K562 (cell line): ENCODE measurements around the gene MAPKAPK2. TPM values are rescaled to one million over a fixed set of nuclear protein-coding genes. Genes with fewer than 3 reads are reported as not detected.

Source experiments
- BRF1 ChIP-seq: IDR thresholded peaks from 3 replicates; pipeline ENCODE4 v1.6.1; 2011; ENCODE audit warnings: borderline replicate concordance, mild to moderate bottlenecking; ENCODE audit not compliant: insufficient read length; ENCODE audit errors: extremely low read depth
- CHCHD3 ChIP-seq: fragments of 250-450 bp; sonication (Bioruptor Pico); IDR thresholded peaks from 2 replicates; pipeline ENCODE4 v2.1.2; 2022; ENCODE audit warnings: mild to moderate bottlenecking
- HMGXB4 ChIP-seq: sonication (generic); formaldehyde crosslinking; IDR thresholded peaks from 2 replicates; pipeline ENCODE4 v1.8.1; 2023; ENCODE audit warnings: mild to moderate bottlenecking, missing genetic modification reagents
- HOMEZ ChIP-seq: fragments of 250-450 bp; sonication (Bioruptor Pico); IDR thresholded peaks from 2 replicates; pipeline ENCODE4 v1.4.0; 2020; ENCODE audit warnings: mild to moderate bottlenecking, moderate library complexity
- KLF1 ChIP-seq: fragments of 450-650 bp; IDR thresholded peaks from 2 replicates; pipeline ENCODE4 v1.6.1; 2016; ENCODE audit warnings: missing genetic modification characterization, missing compliant biosample characterization
- MCM3 ChIP-seq: fragments of 450-650 bp; IDR thresholded peaks from 2 replicates; pipeline ENCODE4 v1.6.1; 2016
- RAD21 ChIP-seq, 2 experiments: fragments of 250-450 bp in 1 of 2; fragments of 450-650 bp in 1 of 2; sonication (Bioruptor Pico) in 1 of 2; formaldehyde crosslinking in 1 of 2; IDR thresholded peaks in 1 of 2; conservative IDR thresholded peaks in 1 of 2; 2 replicates each; pipeline versions ENCODE4 v1.4.0 to v1.8.0; 2020 to 2022; ENCODE audit warnings: mild to moderate bottlenecking in 2 of 2, moderate library complexity in 1 of 2
- RBM15 ChIP-seq: fragments of 200-400 bp; formaldehyde crosslinking; IDR thresholded peaks from 2 replicates; pipeline ENCODE4 v1.6.1; 2018; ENCODE audit warnings: mild to moderate bottlenecking, low read length, moderate library complexity; ENCODE audit not compliant: insufficient read depth
- SAP30 ChIP-seq: fragments of 200-600 bp; sonication (generic); IDR thresholded peaks from 2 replicates; pipeline ENCODE4 v1.6.1; 2012; ENCODE audit warnings: borderline replicate concordance, low read depth, mild to moderate bottlenecking, moderate library complexity, low read length, control low read depth, inconsistent platforms; ENCODE audit not compliant: insufficient read depth, poor library complexity, severe bottlenecking
- SMAD2 ChIP-seq: fragments of 150-350 bp; IDR thresholded peaks from 2 replicates; pipeline ENCODE4 v1.6.1; 2014; ENCODE audit warnings: low read depth, mild to moderate bottlenecking, low read length
- SNIP1 ChIP-seq: fragments of 450-650 bp; IDR thresholded peaks from 2 replicates; pipeline ENCODE4 v1.7.1; 2017; ENCODE audit warnings: low read depth, mild to moderate bottlenecking
- TCF7L2 ChIP-seq: fragments of 150-350 bp; IDR thresholded peaks from 2 replicates; pipeline ENCODE4 v1.6.1; 2016; ENCODE audit warnings: low read depth, mild to moderate bottlenecking, low read length, moderate library complexity
- ZEB2 ChIP-seq: fragments of 450-650 bp; IDR thresholded peaks from 2 replicates; pipeline ENCODE4 v1.6.1; 2016
- ZFP36 ChIP-seq: fragments of 150-350 bp; IDR thresholded peaks from 2 replicates; pipeline ENCODE4 v1.6.1; 2018; ENCODE audit warnings: low read length, low read depth; ENCODE audit not compliant: partially characterized antibody
- ZNF311 ChIP-seq: fragments of 250-450 bp; sonication (Bioruptor Pico); IDR thresholded peaks from 2 replicates; pipeline ENCODE4 v1.4.0; 2020; ENCODE audit warnings: mild to moderate bottlenecking, moderate library complexity
- ZNF785 ChIP-seq: fragments of 250-450 bp; sonication (Bioruptor Pico); IDR thresholded peaks from 2 replicates; pipeline ENCODE4 v1.4.0; 2020; ENCODE audit warnings: mild to moderate bottlenecking
- ZSCAN32 ChIP-seq: fragments of 450-650 bp; formaldehyde crosslinking; IDR thresholded peaks from 2 replicates; pipeline ENCODE4 v1.4.0; 2020; ENCODE audit warnings: mild to moderate bottlenecking, moderate library complexity
- polyA plus RNA-seq, 8 experiments: library from polyadenylated mRNA; depleted of rRNA in 4 of 8; stranded (reverse) in 5 of 8; unstranded in 3 of 8; fragments of >200 nt; fragmentation: Nextera tagmentation in 2 of 8; fragmentation: Illumina TruSeq in 1 of 8; extraction: Ambion mirVana in 2 of 8; extraction: Trizol in 1 of 8; gene quantifications; 2 replicates each; pipeline versions ENCODE4 v1.2.1 to v1.2.3, GENCODE V29; 2011 to 2014; ENCODE audit warnings: inconsistent platforms in 1 of 8, missing spikeins in 1 of 8
- total RNA-seq, 7 experiments: library from RNA; depleted of rRNA in 6 of 7; stranded (reverse); fragments of >200 nt in 6 of 7; fragmentation: Illumina TruSeq in 2 of 7; extraction: Trizol in 2 of 7; gene quantifications; 2 replicates each; pipeline versions ENCODE4 v1.2.1 to v1.2.3, GENCODE V29; 2011 to 2021; ENCODE audit warnings: low replicate concordance in 1 of 7
- TF ChIP-seq, protein P1 (sequence below): fragments of 450-650 bp; IDR thresholded peaks from 2 replicates; pipeline ENCODE4 v1.6.1; 2014; ENCODE audit warnings: low read depth, mild to moderate bottlenecking, moderate library complexity, borderline replicate concordance
- TF ChIP-seq, protein P2 (sequence below): fragments of 450-650 bp; IDR thresholded peaks from one replicate; pipeline ENCODE4 v1.6.1; 2018; ENCODE audit warnings: mild to moderate bottlenecking, moderate library complexity; ENCODE audit not compliant: partially characterized antibody
- TF ChIP-seq, protein P3 (sequence below), 2 experiments: fragments of 450-650 bp; conservative IDR thresholded peaks; 2 replicates each; pipeline ENCODE4 v1.6.1; 2017; ENCODE audit warnings: mild to moderate bottlenecking in 2 of 2, moderate library complexity in 2 of 2

MAPKAPK2 gene
- total and polyA plus RNA-seq, 9 of the 15 experiments (the other 6 are each of a cell fraction or from before 2014, with no cell fraction given), result 0.63 to 94.2 (median 52.1) TPM

DNA sequence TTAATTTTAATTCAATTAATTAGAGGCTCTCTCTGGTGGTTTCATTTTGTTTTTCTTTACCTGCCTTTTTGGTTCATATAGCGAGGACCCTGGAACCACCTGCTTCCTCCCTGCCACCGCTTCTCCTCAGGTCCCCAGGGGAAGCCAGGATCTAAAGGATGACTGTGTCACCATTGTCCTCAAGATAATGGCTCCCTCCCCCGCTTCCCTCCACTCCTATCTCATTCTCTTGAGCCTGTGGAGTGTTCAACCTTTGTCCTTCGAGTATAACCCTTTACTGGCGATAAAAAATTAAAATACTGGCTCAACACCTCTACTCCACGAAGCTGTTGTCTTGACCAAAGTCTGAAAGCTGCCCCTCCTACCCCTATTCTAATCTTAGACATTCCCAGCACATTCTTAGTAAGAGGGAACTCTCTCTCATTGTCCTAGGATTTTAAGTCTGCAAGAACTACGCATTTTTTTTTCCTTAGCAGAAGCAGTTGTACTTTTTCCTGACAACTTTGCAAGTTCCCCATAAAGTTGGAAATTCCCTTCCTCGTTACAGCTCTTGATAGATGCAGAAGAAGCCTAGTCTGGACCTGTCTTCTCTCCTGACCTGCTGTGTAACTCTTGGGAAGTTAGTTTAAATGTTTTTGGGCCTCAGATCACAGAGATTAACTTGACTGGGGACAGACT, 12.6 kb upstream of the MAPKAPK2 start (continued):
- TF ChIP-seq HOMEZ (CRISPR knock-in tag) (no peak), RBM15 (no peak), CHCHD3 (no peak), ZFP36 (no peak), BRF1 (no peak), KLF1 (tag) (0 out of 2 replicates have a peak, but pooled peaks have one; percentile 22), RAD21 (CRISPR knock-in tag; conservative IDR thresholded peaks at IDR 0.05 in 1 of 2, IDR thresholded peaks at IDR 0.05 in 1 of 2) (peak in 1 of 2 experiments; percentile 12; a peak in 1 of 4 replicates), TCF7L2 (no peak), SMAD2 (no peak), HMGXB4 (no peak), ZSCAN32 (no peak), SAP30 (peak; percentile 44), SNIP1 (no peak), MCM3 (no peak), ZNF785 (CRISPR knock-in tag) (no peak), ZNF311 (CRISPR knock-in tag) (no peak), ZEB2 (peak; percentile 94)
- TF ChIP-seq, protein P1, sequence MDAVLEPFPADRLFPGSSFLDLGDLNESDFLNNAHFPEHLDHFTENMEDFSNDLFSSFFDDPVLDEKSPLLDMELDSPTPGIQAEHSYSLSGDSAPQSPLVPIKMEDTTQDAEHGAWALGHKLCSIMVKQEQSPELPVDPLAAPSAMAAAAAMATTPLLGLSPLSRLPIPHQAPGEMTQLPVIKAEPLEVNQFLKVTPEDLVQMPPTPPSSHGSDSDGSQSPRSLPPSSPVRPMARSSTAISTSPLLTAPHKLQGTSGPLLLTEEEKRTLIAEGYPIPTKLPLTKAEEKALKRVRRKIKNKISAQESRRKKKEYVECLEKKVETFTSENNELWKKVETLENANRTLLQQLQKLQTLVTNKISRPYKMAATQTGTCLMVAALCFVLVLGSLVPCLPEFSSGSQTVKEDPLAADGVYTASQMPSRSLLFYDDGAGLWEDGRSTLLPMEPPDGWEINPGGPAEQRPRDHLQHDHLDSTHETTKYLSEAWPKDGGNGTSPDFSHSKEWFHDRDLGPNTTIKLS, result no peak
- TF ChIP-seq, protein P2, sequence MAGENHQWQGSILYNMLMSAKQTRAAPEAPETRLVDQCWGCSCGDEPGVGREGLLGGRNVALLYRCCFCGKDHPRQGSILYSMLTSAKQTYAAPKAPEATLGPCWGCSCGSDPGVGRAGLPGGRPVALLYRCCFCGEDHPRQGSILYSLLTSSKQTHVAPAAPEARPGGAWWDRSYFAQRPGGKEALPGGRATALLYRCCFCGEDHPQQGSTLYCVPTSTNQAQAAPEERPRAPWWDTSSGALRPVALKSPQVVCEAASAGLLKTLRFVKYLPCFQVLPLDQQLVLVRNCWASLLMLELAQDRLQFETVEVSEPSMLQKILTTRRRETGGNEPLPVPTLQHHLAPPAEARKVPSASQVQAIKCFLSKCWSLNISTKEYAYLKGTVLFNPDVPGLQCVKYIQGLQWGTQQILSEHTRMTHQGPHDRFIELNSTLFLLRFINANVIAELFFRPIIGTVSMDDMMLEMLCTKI, result no peak
- TF ChIP-seq, protein P3, sequence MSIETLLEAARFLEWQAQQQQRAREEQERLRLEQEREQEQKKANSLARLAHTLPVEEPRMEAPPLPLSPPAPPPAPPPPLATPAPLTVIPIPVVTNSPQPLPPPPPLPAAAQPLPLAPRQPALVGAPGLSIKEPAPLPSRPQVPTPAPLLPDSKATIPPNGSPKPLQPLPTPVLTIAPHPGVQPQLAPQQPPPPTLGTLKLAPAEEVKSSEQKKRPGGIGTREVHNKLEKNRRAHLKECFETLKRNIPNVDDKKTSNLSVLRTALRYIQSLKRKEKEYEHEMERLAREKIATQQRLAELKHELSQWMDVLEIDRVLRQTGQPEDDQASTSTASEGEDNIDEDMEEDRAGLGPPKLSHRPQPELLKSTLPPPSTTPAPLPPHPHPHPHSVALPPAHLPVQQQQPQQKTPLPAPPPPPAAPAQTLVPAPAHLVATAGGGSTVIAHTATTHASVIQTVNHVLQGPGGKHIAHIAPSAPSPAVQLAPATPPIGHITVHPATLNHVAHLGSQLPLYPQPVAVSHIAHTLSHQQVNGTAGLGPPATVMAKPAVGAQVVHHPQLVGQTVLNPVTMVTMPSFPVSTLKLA (conservative IDR thresholded peaks at IDR 0.05), result no peak; a peak in 2 of 4 replicates
